DMS153 treated with DMSO at 0.1 percent for 48 hours (cell line): Measurements from ENCODE around the gene KASH5.
"Not testable (repeated sequence)": the region's sequence is repeated elsewhere in the genome, so short reads cannot be mapped to it uniquely, and the experiment has no call there.

Source experiments
- DNase-seq: peaks from one replicate; lab custom pipeline; 2025; ENCODE audit not compliant: unreplicated experiment; lab: John Stamatoyannopoulos, UW

KASH5 gene

GRCh38 chr19:49362048-49362928, 25.8 kb upstream of the KASH5 start, which contains the start of gene TEAD2:
Gene TEAD2 (minus strand): TSS chr19:49362416. CDS start chr19:49360075, 2,341 bp downstream.
- DNase-seq, result no peak

- no peak for DNase-seq
These were observed 25.2 kb upstream of the KASH5 start for GRCh38 chr19:49362929-49363267.

GRCh38 chr19:49363268-49364082, 24.6 kb upstream of the KASH5 start, which contains the start of gene DKKL1:
Gene DKKL1 (plus strand): TSS chr19:49363877. CDS start chr19:49363999, 122 bp downstream.
- no peak for DNase-seq

- DNase-seq, result no peak
These were observed 23.8 kb upstream of the KASH5 start for GRCh38 chr19:49364083-49364737.

- DNase-seq, result no peak
These were observed 21.9 kb upstream of the KASH5 start for GRCh38 chr19:49366110-49366509.

GRCh38 chr19:49368711-49369358, 19.2 kb upstream of the KASH5 start:
- DNase-seq, result no peak

DNA sequence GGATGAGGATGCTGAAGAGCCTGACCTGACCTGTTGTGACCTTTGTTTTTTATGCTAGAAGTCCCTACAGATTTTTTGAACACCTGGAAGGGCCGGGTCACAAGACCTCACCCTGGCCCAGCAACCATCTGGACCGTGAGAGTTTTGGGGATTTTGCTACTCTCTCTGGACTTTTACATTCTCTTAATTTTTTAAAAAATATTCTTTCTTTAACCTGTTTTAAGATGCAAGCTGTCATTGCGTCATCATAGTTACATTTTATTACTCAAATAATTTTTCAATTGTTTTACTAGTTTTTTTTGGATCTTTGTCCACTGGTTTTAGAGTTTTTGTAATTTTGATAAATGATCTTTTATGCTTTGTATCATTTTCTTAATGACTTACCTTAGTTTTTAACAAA, 16.9 kb upstream of the KASH5 start:
- DNase-seq, result no peak

GRCh38 chr19:49373174-49373573, 14.9 kb upstream of the KASH5 start:
- DNase-seq, result not testable (repeated sequence)

DNA sequence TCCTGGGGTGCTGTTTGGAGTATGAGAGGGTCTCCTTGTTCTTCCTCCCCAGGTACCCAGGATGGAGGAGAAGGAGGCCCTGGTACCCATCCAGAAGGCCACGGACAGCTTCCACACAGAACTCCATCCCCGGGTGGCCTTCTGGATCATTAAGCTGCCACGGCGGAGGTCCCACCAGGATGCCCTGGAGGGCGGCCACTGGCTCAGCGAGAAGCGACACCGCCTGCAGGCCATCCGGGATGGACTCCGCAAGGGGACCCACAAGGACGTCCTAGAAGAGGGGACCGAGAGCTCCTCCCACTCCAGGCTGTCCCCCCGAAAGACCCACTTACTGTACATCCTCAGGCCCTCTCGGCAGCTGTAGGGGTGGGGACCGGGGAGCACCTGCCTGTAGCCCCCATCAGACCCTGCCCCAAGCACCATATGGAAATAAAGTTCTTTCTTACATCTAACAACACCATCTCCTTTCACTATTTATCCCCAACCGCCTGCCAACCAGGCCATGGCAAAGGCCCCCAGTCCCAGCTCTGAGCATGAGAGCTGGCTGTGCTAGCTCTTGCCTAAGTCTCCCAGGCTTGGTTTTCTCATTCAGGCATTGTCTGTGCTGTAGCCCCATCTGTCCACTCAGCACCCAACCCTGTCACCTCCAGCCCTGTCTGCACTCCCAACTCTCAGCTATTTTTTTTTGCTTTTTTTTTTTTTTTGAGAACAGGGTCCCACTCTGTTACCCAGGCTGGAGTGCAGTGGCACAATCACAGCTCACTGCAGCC, 13.2 kb upstream of the KASH5 start:
- DNase-seq, result no peak

- no peak for DNase-seq
These were observed 9.5 kb upstream of the KASH5 start for GRCh38 chr19:49378512-49378911.

- no peak for DNase-seq
These were observed 7.7 kb upstream of the KASH5 start for GRCh38 chr19:49380391-49380790.

- DNase-seq, result no peak
These were observed 5.4 kb upstream of the KASH5 start for GRCh38 chr19:49382639-49383038.

DNA sequence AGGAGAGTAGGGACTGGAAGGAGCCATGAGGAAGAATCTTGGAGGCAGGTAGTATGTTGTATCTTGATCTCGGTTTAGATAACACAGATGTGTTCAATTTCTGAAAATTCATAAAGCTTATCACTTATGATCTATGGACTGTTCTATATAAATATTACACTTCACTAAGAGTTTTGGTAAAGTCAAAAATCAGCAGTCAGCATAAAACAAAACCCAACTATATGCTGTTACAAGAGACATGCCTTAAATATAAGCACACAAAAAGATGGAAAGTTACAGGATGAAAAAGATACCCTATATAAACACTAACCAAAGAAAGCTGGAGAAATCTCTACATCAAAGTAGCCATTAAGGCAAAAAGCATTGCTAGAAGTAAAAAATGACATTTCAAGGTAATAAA, 4.5 kb upstream of the KASH5 start:
- no peak for DNase-seq

DNA sequence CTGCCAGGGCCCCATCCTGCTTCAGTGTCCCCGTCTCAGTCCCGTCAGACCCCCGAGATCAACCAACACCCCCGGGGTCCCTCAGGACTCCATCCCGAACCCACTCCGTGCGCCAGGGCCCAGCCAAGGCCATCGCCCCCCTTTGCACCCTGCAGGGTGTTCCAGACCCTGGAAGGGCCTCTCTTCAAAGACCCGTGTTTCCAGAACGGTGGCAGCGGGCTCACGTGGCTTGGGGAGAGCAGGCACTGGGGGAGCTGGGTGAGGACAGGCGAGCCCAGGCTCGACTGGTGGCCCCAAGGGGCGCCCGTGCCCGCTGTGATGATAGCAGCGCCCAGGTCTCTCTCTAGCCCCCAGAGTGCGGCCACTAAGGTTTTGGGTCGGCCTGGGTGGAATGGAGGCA, 1.4 kb downstream of the KASH5 start:
- no peak for DNase-seq

GRCh38 chr19:49390131-49390928, 2.3 kb downstream of the KASH5 start:
- no peak for DNase-seq

GRCh38 chr19:49390929-49391359, 2.9 kb downstream of the KASH5 start:
- no peak for DNase-seq

DNA sequence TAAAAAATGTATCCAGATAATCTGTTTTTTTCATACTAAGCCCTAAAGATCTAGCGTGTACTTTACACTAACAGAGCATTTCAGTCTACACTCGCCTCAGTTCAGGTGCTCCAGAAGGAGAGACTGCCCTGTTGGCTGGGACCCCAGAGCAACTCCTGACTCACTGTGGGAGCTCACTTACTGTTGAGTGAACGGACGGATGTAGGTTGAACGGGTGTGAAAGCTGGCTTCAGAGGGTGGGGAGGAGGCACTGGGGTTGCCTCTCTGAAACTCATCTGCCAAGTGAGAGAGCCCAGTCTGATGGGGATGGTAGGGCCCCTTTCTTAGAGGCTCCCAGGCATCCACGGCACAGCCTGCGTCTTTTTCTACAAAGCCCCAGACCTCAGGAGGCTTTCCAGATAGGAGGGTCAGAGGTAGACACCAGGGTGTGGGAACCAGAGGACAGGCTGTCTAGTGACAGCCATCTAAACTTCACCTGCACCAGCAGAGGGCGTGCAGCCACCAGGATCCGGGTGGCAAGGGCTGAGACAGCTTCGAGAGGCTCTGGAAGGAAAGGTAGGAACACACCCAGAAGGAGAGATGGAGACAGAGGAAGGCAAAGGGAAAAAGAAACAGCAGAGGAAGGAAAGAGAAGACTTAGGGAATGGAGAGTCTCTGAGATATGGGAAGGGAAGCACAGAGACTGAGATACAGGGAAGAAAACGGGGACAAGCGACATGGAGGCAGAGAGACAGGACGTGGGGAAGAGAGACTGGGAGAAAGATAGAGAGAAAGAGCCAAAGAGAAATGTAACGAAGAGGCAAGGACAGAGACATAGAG, 3.7 kb downstream of the KASH5 start:
- peak; percentile 68 for DNase-seq

- no peak for DNase-seq
These were observed 5.8 kb downstream of the KASH5 start for GRCh38 chr19:49393881-49394280.
